ENCODE data around the gene MDFI.

The MDFI gene

DNA sequence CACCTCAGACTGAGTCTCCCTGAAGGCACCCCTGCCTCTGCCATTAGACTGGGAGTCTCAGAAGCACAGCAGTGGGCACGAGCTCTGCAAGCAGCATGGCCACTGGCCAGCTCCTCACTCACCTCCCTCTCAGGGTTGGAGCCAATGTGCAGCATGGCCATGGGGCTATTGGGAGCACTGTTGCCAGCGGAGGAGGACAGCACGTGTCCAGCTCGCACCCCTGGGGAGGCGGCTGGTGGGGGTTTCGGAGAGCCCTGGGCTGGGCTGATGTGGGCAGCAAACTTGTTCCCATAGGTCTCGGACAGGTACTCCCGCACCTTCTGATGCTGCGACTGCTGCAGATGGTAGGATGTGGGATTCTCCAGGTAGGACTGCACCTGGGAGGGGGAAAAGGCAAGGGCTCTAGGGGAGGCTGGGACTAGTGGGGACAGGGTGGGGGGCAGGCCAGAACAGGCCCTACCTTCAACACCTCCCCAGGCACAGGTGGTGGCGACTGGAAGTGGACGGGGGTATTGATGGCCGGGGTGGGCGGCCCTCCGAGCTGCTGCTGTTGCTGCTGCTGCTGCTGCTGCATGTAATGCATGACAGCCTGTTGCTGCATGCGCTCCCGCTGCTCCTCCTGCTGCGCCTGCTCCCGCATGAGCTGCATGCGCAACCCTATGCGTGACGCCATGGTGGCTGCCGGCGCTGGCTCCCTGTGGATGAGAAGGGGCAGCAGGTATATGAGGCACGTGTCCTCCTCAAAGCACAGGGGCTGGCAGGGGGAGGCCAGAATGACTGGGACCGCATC lies 52.5 kb downstream of the MDFI start:
- no peak for DNase-seq

DNA sequence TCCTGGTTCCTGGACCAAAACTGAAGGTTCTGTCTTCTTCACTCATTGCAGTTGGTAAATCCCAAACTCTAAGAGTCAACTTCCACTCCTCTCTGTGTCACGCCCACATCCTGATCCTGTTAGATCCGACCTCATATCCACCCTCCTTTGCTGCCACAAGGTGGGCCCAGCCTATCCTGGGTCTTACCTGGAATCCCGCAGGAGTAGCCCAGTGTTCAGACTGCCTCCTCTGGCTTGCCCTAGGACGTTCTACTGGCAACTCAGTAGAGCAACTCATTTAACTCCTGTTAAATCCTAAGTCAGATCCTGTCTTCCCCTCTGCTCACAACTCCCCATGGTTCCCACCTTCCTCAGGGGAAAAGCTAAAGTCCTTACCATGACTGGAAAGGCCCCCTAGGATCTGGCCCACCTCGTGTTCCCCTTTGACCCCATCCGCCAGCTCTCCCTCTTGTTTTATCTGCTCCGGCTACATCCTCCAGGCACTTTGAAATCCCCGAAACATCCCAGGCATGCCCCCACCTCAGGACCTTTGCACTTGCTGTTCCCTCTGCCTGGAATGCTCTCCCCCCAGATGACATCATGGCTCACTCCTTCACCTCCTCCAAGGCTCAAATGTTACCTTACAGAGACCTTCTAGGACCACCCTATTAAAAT lies 53.3 kb downstream of the MDFI start:
- DNase-seq, result no peak

DNA sequence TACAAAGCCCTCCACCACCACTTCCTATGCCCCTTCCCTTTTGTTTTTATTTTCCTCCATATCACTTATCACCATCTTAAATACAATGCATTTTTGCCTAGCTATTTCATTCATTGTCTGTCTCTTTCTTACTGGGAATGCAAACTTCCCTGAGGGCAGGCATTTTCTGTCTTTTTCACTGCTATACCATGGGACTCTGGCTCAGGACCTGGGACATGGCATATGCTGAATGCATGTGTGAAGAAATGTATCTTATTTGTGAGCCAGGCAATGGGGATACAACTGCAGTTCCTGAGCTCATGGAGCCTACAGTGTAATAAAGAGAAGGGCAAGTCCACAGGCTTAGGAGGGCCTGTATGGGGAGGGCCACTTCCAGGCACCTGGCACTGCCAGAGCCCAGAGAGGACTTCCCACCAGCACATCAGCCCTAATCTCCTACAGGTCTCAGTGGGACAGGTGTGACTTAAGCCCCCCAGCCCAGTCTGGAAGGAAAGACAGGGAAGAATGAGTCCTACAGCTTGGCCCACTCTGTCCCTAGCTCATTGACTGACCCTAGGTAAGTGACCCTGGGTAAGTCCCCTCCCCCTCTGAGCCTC lies 53.9 kb downstream of the MDFI start:
- DNase-seq, result no peak

DNA sequence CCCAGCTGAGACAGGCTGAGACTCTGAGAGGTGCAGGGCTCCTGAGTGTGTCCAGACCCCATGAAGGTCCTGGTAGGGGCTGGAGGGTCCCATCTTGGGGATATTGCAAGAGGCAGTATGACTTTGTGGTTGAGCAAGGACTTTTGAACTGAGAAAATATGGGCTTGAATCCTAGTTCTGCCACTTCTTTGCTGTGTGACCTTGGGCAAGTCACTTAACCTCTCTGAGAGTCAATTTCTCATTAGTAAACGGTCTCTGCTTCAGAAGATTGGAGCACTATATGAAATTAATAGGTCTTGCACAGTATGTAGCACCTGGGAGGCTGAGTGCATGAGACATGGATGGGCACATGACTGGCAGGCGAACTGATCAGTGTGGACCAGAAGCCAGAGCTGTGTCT lies 54.5 kb downstream of the MDFI start:
- DNase-seq, result no peak

DNA sequence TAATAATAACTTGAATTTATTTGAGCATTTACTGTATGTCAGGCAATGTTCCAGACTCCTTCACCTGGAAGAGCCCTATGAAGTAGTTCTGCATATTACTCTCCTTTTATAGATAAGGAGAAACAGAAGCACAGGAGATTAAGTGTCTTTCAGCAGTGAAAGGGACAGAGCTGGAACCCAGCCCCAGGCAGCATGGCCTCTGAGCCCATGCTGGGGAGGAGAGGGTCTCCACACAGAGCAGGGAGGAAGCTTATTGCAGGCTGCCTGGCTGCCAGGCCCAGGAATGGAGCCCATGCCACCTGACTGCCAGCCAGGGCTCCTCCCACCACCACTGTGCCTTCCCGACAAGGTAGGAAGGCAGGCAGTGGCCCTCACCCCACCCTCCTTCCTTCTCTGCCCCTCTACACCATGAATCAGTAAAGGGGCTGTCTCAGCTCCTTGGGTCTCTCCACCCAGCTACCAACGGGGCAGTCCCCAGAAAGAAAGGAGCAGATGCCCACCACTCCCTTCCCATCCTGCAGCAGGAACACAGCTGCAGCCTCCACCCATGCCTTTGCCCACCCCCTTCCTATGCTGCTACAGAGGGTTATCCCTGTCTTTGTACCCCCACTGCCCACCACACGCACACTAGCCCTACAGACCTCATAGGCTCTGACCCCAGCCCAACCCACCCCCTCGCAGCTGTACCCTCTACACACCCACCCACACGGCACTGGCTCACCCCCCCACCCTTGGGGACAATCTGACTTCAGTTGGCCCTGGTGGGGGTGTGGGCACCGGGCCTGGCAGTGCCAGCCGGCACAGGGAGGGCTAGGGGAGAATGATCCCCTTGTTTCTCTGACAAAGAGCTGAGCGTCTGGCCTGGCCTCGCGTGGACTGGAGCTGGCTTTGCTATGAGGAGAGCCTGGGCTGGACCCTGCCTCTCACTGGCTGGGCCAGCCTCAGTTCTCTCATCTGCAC lies 55.3 kb downstream of the MDFI start:
- no peak for DNase-seq

DNA sequence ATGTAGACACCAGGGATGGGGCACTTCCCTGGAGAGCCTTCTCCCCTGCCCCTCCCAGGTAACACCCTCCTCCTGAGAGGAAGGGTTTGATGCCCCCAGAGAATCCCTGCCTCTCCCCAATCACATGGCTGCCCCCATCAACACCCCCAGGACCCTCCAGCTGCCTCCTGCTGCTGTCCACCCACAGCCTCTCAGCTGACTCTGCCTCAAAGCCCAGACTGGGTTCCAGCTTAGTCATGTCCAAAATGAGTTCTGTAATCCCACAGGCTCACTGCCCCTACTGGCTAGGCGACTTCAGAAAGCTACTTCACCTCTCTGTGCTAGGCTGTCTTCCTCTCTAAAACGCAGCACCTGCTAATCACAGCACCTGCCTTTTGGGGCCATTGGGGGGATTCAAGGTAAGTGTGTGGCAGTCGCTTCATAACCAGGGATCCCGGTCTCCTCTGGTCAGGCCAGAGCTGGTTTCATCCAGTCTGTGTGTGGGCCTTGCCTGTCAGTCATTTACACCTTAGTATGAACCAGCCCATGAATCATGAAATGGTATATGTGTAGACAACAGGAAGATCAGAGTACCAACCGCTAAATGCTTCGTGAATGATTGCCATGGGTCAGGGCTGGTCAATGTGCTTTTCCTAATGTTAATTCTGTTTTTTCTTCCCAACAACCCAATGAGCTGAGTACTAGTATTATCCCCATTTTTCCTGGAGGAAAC lies 56.7 kb downstream of the MDFI start:
- DNase-seq, result no peak

DNA sequence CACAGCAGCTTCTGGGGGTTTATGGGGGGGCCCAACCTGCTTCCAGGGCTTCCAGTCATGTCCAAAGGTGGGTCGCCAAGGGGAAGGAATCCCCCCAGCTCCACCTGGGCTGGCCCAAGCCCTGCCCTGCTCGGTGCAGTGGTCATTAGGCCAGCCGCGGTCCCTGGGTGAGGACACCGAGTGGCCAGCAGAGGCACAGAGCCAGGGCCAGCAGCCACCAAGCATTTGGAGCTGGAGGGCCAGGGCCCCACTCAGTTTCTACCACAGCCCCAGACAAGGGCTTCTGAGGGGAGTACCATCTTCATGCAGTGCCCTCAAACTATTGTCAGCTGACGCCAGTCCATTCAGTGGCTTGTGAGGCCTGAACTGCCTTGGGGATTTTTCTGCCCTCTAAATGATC lies 57.6 kb downstream of the MDFI start:
- no peak for DNase-seq

DNA sequence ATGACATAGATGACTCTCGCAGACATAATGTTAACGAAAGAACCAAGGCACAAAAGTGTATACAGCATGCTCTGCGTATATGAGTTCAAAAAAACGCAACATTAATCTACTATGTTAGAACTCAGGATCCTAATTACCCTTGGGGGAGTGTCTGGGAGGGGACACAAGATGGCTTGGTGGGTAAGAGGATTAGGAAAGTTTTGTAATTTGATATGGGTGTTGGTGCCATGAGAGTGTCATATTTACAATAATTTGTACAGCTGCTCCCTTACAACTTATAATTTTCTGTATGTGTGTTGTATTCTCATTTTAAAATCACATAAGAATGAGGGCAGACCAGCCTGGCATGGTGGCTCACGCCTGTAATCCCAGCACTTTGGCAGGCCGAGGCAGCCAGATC lies 58.5 kb downstream of the MDFI start:
- DNase-seq, result no peak

DNA sequence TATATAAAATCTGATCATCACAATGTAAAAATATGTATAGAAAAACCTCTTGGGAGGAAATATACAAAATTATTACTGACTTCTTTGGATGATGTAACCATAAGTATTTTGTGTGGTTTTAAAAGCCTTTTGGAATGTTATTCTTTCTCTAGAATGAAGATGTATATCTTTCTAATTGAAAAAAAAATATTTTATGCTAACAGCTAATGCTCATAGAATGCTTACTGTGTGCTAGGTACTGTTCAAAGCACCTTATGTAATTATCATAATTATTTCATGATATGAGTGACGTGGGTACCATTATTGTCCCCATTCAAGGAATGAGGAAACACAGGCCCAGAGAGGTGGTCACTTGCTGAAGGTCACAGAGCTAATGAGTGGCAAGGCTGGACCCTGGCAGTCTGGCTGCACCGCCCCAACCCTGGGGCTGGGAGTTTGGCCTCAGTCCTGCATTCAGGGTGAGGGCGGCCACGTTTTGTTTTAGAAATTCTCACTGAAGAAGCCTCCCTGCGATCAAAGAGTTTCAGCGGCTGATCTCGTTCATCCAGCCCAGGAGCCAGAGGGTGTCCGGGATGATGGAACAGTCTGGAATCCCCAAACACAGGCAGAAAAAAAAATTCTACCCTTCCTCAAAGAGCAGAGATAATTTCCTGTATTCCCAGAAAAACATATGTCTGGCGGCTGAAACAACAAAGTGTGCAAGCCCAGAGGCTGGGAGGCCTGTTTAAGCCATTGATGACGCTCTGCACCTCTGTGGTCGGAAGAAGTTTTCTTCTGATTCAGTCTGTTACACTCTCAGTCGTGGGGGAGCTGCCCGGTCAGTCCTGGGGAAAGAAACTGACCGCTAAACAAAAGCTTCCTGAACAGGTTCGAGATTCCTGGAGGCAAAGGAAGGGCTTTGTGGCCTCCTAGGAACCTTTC lies 59.9 kb downstream of the MDFI start:
- DNase-seq, result no peak

DNA sequence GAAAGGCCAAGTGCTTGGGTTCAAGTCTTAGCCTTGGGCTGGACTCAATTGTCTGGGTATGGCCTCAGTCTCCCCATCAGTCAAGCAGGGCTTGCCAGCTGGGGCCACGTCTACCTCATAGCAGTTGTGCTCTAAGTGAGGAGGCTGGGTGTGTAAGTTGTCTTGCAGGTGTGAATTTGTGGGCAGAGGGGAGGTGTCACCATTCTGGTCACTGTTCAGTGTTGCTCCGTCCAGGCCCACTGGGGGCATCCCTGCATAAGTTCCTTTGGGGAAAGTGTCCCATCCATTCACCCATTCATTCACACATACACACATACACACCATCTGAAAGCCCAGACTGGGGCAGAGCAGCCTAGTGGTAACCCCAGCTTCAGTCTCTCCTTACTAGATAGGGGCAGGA lies 60.8 kb downstream of the MDFI start:
- no peak for DNase-seq

DNA sequence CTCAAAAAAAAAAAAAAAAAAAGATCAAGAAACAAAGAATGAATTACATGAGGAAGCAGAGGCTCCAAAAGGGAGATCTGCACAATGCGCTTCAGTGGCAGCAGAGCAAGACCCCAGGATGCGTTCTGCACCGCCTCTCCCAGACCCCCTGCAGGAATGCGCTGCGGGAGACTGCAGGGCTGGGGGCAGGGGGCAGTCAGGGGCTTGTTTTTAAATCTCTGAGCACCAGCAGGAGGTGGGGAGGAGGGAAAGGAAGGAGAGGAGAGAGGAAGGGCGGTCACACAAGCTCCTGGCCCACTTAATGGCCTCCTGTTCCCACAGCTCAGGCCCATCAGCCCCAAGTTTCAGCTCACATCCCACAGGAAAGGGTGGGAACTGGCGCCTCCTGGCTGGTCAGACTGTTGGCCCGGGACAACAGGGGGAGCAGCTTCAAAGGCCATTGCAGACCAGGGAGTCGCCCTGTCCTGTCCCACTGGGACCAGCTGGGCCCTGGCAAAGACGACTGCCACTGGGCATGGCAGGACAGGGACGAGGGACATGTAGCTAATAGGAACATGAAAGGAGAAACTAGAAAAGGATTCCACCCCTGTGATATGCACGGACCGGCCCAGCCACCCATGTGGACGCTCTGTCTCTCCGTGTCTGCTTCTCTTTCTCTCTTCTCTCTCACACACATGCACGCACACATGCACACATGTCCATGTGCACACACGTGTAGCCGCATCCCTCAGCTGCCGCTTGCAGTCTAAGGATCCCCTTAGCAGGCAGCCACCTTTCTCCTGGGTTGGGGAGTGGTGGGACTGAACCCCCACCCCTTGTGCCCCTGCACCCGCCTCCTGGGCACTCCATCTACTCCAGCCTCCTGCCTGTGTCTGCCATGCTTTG lies 62.4 kb downstream of the MDFI start:
- no peak for DNase-seq

DNA sequence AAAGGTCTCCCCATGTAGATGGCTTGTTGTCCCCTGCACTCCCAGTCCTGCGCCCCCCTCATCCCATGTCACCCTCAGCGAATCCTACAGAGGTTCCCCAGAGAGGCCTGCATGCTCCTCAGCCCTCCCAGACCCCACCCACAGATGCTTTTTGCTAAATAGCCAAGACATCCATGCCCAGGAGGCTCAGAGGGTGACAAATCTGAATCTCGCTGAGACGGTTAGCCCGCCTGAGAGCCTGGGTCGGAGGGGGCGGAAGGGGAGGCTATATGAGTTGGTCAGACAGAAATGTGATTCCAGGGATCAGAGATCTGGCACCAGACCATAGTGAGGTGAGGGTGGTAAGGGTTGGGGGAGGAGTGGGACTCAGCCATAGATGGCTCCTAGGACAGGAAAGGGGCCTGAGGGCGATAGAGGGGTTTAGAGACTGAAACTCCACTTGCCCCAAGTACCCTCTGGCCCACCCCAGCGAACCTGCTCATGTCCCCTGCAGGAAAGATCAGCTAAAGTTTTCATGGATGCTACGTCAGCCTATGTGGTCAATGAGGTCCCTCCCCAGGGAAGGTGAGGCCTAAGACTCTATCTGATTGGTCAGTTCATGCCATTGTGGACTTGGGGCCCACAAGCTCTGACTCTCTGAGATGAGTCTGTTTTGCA lies 63.9 kb downstream of the MDFI start:
- no peak for DNase-seq

DNA sequence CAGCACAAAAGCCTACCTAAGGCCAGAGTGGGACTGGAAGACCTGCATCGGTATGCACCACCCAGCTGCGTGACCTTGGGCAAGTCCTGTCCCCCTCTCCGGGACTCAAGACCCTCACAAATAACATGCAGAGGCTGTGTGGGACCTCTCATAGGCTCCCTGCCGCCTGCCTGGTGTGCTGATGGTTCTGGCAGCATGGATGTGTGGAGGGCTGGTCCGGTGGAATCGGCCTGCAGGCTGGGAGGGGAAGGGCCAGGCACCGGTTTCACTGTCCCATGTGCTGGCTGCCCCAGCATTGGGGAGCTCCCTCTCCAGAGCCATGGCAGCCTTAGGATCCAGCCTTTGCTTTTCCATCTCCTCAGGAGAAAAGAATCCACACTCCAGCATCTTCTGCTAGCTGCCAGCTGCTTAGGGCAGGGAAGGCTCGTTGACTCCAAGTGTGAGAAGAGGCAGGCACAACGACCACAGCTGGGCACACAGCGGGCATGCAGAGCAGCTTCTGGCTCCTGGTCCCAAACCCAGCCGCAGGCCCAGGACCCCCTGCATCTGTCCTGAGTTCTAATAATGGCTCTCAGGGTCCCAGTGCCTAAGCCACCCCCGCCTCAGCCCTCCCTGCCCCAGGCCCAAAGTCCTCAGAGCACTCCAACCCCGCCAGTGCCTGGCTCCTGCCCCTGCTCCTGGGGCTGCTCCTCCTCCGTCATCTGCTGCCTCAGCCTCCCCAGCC lies 64.7 kb downstream of the MDFI start:
- no peak for DNase-seq
